Fibroblast of skin of right biceps (primary cell): ENCODE results near the gene SCRT2.

ENCODE experiments used
- DNase-seq: peaks from one replicate; pipeline ENCODE4 v3.0.0-alpha.2; 2013

The SCRT2 gene

DNA sequence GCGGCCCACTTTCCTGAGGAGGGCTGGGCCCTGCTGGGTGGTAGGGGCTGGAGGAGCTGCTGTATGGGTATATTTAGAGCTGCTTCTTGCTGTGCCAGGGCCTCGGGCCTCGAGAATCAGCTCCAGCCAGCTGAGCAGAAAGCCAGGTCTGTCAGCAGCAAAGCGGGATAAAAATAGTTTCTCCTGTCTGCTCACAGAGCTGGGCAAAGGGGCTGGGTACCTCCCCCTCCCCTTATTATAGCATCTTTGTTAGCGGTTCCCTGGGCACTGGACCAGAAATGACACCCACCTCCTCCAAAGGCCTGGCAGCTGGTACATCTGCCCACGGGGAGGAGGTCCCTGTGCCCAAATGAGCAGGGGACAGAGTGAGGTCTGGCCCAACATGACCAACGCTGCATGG, 6.0 kb downstream of the SCRT2 start:
- DNase-seq = no peak

DNA sequence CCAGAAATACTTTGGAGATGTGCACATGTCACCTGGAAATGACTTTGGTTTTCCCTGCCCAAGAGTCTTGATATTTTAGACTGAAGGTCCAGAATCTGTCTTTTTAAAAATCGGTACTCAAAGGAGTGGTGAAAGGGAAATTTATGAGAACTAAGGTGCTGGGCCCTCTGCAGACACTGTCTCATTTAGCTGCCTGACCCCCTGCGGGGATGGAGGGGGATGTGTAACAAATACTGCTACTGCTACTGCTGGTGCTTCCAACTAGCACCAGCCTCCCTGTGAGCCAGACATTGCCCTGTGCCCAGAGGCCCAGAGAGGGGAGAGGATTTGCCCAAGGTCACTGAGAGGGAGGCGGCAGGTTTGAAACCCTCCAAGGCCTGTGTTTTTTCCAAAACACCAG, 7.0 kb downstream of the SCRT2 start:
- DNase-seq = no peak

DNA sequence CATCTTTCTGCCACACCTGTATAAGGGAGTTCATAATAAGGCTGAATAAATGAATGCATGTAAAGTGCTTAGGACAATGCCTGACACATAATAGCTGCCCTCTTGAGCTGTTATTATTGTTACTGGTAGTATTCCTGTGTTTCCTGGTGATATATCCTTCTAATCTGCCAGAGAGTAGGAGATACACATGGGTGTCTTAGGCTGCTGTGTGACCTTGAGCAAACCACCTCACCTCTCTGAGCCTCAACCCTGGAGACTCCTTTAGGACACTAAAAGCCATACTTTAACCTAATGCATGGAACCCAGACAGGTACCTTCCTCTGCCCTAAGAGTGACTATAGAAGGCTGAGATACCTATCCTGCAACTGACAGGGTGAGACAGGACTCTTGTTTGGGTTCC, 7.6 kb downstream of the SCRT2 start:
- no peak for DNase-seq

DNA sequence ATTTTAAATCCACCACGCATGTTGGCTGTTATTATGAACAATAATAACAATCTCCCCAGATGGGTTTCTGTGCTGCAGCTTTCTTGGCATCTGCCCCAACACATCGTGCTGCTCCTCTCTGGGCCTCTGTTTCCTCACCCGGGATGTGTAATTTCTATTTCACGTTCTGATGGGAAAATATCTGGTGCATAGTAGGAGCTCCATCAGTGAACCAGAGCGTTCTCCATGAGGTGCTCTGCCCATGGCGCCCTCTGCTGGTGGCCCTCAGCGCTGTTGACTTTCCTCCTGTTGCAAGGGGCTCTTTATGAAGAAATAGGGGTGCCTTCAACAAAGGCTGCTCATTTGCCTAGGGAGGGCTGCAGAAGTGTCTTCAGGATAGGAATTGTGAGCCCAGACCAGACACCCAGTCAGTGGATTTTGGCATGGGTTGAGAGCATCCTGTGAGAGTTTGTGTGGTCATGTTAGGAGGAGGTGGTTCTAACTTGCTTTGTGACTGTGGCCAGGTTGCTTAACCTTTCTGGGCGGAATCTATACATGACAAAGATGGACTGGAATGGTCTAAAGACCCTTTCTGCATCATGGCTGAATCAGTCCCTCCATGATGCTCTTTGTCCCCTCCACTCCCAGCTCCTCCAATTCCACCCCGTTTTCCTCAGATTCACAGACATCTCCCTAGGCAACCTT, 8.1 kb downstream of the SCRT2 start:
- DNase-seq = peak; percentile 22

DNA sequence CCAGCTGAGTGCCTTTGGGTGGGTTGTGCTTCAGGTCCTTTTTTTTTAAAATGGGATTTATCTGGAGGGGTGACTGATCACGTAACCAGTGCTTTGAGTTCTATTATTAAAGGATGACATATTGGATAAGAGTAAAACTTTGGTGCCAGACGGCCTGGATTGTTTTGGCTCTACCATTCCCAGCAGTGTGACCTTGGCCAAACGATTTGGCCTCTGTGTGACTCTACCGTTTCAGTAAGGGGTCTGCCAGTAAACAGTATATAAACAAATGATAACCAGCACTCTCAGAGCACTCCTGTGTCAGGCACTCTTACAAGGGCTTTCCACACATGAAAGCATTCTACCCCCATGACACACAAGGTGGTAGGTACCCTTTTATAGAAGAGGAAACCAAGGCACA, 8.7 kb downstream of the SCRT2 start:
- DNase-seq = no peak

DNA sequence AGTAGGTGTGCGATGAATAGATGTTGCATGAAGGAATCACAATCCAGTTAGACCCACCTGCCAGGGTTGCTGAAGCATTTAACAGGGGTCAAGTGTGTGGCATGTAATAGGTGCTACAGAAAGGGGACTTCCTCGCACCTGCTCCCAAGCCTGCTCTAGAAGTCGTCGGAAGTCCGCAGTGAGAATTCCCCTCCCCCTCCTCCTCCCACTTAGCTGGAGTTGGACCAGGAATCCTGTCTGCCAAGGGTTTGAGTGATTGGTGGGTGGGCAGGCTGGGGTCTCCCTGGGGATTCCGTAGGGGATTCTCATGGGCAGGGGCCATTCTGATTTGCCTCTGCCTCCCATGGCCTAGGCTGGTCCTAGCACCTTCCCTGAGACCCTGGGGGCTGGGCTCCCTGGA, 10.3 kb downstream of the SCRT2 start:
- no peak for DNase-seq

DNA sequence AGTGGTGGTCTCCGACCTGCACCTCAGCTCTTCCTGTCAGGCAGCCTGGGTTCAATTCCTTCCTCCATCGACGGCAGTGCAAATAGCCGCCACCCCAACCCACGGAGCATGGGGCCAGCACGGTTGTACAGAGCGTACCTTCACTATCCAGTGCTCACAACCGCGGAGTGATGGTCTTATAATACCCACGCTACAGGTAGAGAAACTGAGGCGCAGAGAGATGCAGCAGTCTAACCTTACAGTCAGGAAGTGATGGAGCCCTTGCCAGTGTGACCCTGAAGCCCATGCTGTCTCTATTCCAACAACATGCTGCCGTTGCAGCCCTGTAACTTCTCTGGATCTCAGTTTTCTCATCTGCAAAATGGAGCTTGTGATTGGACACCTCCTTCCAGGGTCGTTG, 11.0 kb downstream of the SCRT2 start:
- no peak for DNase-seq

DNA sequence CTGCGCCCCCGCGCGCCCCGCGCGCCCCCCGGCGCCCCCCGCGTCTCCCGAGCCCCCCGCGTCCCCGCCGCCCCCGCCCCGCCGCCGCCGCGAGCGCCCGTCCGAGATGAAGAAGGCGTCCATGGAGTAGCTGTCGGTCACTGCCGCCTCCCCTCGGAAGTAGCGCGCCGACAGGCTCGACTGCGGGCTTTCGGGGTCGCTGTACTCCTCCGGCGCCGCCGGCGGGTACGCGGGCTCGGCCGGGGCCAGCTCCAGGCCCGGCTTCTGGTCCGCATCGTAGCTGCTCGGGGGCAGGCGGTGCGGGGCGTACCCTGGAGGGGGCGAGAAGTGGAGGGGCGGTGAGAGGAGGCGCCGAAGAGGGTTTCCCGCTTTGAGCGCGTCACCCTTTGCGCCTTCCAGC, 11.5 kb downstream of the SCRT2 start:
- DNase-seq = no peak

DNA sequence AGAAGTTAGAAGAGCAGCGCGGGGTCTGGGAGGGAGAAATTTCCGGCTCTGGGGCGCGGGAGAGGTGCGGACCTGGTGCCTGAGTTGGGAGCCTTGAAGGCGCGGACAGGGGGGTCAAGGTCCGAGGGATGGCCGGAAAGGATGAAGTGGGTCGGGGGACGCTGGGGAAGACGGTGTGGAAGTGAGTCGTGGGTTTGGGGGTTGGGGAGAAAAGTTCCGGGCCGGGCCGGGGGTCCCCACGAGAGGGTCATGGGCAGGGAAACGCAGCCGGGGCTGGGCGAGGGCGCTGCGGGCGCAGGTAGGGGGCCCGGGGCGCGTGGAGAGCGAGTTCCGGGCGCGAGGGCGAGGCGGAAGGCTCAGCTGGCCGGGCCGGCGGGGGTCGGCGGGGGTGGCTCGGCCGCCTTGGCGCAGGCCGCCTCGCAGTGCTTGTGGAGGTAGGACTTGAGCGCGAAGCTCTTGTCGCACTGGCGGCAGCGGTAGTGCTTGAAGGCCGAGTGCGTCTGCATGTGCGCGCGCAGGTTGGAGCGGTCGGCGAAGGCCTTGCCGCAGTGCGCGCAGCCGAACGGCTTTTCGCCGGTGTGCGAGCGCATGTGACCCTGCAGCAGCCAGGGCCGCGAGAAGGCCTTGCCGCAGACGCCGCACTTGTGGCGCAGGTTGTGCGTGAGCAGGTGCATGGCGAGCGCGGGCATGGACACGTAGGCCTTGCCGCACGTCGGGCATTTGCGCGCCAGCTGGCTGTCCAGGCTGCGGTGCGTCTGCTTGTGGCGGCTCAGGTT, 12.1 kb downstream of the SCRT2 start:
- DNase-seq = peak; percentile 17

DNA sequence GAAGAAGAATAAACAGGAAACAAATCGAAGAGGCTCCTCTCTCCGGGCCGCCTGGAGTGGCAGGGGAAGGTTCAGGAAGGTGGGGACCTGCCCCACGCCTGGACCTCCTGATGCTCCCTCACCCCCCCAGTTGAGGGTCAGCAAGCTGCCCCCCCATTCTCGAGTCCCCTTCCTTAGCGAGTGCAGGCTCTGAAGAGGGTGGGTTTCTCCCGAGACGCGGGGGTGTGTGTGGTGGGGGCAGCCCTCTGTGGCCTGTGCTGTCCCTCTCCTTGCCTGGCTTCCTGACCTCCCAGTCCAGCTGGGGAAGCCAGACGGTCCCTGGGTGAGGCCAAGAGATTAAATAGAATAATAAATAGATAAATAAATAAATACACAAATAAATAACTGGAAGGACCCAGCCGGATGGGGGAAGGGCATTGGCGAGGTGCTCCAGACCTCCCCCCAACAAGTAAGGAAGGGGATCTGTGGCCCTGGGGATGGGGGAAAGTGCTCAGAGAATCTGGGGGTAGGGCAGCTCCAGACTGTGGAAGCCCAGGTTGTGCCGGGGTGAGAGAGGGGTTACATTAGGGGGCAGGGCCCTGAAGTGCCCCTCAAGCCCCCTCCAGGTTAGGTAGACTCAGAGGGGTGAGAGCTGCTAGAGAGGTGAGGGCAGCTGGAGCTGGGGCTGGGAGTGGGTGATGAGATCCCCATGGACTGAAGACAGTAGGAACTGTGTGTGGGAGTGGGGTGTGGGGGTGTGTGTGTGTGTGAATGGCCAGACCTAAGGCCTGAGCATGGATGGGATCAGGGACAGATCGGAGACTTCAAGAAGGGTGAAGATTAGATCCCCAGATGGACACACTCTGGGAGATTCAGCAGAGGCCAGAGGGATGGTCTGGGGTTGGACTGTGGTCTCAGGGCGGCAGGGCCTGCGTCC, 13.1 kb downstream of the SCRT2 start:
- no peak for DNase-seq

DNA sequence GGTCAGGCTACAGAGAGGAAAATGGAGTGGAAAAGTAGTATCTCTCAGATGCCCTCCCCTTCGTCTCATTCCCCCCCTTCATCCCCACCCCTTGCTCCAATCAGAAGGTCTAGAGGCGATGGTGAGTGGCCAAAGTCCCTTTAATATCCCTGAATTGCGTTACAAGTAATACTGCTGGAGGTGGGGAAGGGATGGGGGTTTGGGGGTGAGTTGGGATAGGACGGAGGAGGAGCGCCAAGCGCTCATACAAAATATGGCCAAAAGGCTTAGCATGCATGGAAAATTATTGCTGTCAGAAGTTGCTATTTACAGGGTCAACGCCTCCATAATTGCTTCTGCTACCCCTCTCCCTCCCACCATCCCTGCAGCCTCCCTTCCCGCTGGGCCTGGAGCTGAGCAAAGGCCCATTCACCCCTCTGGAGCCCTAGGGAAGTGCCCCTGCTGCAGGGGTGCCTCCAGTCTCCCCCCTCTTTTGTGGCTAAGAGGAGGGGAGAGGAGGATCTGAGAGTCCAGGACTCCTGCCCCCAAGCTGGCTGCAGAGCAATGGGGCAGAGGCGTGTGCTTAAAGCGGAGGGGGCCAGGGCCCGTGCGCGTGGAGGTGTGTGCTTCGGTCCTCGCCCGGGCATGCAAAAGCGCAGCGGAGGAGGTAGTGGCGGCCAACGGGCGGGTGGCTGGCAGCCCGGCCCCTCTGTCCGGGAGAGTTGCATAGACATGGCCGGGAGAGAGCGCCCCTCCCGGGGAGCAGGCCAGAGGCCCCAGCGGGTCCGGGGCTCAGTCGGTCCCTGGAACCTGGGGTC, 13.9 kb downstream of the SCRT2 start:
- DNase-seq = no peak

DNA sequence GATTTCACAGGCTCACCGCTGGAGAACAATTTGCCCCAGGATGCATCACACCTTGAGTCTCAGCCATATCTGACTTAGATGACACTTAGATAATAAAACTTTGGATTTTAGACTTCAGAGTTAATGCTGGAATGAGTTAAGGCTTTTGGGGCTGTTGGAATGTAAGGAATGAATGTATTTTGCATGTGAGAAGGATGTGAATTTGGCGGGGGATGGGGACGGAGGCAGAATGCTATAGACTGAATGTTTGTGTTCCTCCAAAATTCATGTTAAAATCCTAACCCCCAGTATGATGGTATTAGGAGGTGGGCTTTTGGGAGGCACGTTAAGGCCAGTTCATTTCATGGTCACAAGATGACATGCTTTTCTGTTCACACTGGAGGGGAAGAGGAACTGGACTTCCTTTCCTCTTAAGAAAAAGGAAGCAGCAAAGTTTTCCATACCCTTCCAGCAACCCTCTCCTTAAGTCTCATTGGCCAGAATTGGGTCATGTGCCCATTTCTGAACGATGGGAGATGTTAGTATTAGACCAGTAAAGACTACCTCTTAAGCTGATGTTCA, 16.8 kb downstream of the SCRT2 start:
- DNase-seq = peak; percentile 60

DNA sequence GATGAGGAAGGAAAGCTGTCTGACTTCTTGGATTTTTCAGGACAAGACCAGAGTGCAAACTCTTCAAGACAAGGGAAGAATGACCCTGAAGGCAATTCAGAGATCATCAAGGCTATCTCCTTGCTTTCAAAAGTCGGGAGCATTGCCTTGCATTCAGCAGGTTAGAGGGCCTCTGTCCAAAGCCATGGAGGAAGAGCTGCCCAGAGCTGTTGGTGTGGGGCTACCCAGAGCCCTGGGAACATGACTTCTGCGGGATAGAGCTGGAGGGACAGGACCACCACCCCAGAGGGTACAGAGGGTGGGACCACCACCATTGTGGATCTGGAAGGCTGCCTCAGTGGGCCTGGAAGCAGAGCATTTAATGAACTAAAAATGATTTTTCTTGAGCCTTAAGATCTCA, 17.4 kb downstream of the SCRT2 start:
- DNase-seq = no peak

DNA sequence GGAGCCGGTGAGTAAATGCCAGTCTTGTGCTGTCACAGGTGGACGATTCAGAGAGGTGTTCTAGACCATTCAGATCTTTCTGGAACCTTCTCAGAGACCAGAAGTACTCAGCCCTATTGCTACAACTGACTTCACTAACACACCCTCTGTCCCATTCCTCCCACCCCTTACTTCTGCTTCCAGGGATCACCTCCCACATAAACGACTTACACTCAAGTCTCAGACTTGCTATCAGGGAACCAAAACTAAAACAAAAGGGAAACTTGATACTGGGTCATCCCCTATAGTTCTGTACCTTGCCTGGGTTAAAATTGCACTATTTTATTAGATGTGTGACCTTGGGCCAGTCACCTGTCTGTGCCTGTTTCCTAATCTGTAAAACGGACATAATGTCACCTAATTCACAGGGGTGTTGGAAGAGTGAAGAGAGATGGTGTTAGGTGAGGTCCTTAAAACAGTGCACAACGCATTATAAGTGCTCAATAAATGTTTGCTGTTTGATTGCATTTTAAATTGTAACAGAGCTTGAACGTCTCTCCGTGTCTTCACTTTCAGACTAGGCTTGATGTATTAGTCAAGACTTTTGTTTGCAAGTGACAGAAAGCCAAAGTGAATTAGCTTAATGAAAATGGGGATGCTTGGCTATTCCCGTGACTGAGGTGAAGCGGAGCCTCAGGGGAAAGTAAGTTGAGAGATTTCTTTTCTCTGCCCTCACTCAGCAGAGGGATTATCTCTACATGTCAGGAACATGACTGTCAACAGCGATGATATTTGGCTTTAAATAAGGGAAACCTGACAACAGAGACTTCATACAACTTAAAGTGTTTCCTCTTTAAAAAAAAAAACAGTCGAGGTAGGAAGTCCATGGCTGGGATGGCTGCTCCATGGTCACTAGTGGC, 19.6 kb downstream of the SCRT2 start:
- DNase-seq = no peak

DNA sequence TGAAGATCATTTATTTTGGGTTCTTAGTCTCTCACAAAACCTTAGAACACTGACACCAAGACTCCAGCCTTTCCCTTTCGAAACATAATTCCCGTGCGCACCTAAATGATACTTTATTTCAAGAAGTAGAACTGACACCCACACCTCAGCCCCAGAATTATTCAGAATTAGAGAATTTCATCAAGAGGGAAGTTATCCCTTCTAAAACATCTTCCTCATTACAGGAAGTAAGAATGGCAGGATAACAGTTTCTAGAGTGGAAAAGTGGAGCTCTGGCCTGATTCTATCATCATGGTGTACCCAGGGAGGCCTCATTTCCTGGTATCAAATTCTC, 21.2 kb downstream of the SCRT2 start:
- no peak for DNase-seq

DNA sequence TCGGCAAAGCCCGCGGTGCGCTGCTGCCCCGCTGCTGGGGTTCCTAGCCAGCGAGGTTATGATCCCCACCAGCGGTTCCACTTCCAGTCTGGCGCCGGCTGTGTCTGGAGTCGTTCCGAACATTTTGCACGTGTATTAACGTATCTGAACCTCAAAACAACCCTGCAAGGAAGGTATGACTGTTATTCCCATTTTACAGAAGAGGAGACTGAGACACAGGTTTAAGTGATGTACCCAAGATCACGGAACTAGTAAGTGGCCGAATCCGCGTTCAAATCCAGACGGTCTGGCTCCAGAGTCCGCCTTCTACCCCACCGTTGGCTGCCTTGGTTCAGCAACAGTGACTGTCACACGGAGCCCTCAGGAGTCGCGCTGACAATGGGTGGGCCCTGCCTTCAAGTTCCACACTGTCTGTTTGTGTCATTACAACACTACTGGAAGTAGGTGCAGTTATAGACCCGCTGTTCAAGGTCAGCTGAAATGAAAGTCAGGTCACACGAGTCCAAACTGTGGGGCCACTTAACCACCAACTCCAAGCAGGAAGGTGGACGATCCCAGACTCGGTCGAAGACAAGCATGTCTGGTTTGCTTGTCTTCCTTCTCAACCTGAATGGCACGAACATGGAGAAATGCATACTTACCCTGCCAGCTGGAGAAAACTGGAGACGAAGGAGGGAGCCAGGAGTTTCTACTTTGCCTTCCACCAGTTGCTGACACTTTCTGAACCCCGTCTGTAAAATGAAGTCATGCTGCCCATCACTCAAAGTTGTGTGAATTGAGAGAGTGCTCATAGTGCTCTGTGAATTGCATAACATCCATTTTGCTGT, 21.8 kb downstream of the SCRT2 start:
- no peak for DNase-seq

DNA sequence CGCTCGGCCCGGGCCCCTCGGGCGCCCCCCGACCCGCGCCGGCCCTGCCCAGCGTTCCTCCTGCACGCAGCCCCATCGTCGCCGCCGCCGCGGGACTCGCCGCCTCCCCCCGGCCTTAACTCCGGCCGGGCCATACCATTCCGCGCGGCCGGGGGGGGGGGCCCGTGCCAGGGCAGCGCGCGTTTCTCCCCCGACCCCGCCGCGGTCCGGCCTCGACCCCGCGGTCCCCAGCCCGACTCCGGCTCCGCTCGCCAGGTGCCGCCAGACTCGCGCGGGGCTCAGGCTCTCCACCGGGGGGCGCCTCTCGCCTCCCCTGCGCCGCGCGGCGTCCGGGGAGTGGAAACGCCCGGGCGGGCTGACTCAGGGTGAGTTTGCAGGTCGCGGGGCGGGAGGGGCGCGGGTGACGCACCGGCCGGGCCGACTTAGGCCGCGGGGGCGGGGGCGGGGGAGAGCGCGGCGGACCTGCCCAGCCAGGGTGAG, 22.5 kb downstream of the SCRT2 start, which contains the start of gene SRXN1:
SRXN1 (minus strand) TSS at position 91 of the 480 bp plus-strand sequence; CDS start at position 76, 15 bp downstream.
- DNase-seq = peak; percentile 94

DNA sequence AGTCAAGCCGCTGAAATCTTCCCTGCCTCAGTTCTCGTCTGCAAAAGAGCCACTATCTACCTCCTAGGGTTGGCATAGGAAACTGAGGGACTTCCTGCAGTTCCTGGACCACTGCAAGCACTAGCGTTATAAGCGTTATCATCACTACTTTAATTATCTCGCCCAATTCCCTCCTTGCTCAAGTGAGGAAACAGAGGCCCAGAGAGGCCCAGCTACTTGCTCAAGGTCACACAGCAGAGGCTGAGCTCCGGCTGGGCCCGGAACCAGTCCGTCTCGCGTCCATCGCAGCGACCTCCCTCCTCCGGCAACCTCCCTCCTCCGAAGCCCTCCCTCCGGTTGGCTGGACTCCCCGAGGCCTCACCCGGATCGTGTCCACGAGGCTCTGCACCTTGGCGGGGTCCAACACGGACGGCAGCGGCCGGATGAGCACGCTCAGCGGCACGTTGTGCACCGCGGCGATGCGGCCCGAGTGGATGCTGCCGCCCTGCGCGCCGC, 22.9 kb downstream of the SCRT2 start:
- peak; percentile 25 for DNase-seq

DNA sequence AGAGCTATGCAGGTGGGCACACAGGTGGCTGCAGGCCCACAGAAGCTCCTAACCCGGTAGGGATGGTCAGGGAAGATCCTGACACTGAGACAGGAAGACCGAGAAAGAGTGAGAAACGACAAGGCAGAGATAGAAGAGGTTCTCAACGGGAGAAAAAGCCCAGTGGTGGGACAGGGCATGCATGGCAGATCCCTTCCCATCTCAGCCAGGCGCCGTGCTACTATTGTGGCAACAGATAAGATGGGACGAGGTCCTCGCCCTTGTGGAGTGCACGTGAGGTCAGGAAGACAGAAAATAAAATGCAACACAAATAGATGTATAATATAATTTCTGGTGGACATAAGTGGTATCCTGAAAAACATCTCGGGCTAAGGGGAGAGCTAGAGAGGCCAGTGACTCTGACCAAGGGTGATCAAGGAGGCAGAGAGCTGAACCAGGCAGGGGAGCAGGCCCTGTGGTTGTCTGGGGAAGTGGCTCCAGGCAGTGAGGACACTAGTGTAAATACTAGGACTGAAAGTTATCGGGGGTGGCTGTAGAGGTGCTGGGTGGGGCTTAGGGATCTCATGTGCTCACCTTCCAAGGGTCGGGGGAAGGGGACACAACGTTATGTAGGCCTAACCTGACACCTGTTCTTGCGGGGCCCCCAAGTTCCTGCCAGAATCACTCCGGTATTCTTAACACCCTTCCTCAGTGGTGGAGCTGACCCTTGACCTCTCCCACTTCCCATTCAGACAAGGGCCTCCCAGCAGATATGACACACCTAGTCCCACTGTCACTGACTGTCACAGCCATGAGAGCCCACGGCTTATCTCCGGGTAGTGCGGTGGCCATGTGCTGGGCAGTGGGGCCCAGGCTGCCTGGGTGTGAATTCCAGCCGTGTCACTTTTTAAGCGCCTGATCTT, 23.6 kb downstream of the SCRT2 start:
- no peak for DNase-seq
